ENCODE results near the gene GLYATL3.
A peak's percentile ranks its signal among the peaks of the same experiment; 100 is the strongest.

Gene GLYATL3

DNA sequence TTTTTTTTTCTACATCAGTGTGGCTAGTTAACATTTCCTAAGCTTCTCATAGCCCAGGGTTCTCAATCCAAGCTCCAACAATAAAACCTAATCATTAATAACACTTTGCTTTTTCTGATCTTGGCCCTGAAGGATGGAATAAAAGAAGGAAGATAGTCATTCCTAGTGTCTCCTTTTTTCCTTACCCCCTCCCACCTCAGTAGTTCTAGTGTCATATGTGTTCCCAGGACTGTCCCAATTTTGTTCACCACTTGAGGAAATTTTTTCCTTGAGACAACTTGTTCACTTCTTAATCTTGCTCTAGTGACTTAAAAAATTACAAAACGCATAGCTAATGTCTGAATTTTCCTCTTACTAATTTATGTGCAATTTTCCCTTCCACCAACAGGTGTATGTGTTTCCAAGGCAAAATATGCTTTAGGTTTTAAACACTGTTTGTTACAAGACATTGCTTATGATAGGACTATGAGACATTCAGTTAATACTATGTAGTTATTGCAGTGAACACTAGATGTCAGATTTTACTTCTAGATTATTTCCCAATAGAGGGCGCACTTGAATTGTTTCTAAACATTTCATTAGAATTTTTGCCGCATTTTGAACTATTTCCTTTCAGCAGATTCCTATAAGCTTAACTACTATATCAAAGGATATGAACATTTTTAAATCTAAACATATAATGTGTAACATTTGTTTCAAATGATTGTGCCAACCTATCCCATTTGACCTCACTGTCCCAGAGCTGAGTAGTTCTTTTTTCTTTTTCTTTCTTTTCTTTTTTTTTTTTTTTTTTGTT is 32.2 kb downstream of the GLYATL3 start:
- DNase-seq (ENCODE audit: low read depth) = peak; percentile 85
- Histone ChIP-seq H3K4me3 (ENCODE audit: low read length) (peak overlapping the region; percentile 76), H3K9ac (ENCODE audit: low read length) (peak overlapping the region; percentile 68), H3K27me3 (replicated peaks; ENCODE audit: control insufficient read depth, insufficient read depth, low read length) (no peaks in the 10 kb centered on the region), H3K36me3 (ENCODE audit: control insufficient read depth, insufficient read depth, low read length, severe bottlenecking) (no peaks in the 10 kb centered on the region), H3K9me3 (ENCODE audit: control insufficient read depth, low read length) (no peaks in the 10 kb centered on the region), H3K4me1 (ENCODE audit: control insufficient read depth, insufficient read depth, low read length) (no peaks in the 10 kb centered on the region)

GRCh38 chr6:49535795-49536194 is 36.1 kb downstream of the GLYATL3 start:
- Histone ChIP-seq H3K36me3 (ENCODE audit: control insufficient read depth, insufficient read depth, low read length, severe bottlenecking) (no peaks in the 10 kb centered on the region), H3K27me3 (replicated peaks; ENCODE audit: control insufficient read depth, insufficient read depth, low read length) (no peaks in the 10 kb centered on the region), H3K9ac (ENCODE audit: low read length) (no peak overlapping the region), H3K4me1 (ENCODE audit: control insufficient read depth, insufficient read depth, low read length) (no peaks in the 10 kb centered on the region), H3K9me3 (ENCODE audit: control insufficient read depth, low read length) (no peaks in the 10 kb centered on the region), H3K4me3 (ENCODE audit: low read length) (no peak overlapping the region)
- DNase-seq (ENCODE audit: low read depth) = no peak

DNA sequence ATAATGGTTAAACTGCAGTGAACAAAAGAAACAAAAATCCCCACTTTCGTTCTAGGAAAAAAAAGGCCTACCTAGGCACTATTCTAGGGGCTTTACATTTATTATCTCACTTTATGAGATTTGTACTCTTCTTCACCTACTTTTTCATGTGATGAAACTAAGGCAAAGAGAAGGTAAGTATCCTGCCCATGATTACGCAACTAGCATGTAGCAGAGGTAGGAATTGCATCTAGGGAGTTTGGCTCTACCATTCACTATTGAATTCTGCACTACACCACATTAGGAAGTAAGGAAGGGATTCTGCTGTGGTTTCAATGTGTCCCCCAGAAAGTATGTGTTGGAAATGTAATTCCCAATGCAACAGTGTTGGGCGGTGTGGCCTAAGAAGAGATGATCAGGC is 39.4 kb downstream of the GLYATL3 start:
- Histone ChIP-seq H3K27me3 (replicated peaks; ENCODE audit: control insufficient read depth, insufficient read depth, low read length) (no peaks in the 10 kb centered on the region), H3K4me1 (ENCODE audit: control insufficient read depth, insufficient read depth, low read length) (peaks cover 13% of the 10 kb centered on the region), H3K9ac (ENCODE audit: low read length) (no peak overlapping the region), H3K4me3 (ENCODE audit: low read length) (no peak overlapping the region), H3K9me3 (ENCODE audit: control insufficient read depth, low read length) (no peaks in the 10 kb centered on the region), H3K36me3 (ENCODE audit: control insufficient read depth, insufficient read depth, low read length, severe bottlenecking) (no peaks in the 10 kb centered on the region)
- DNase-seq (ENCODE audit: low read depth) = no peak

GRCh38 chr6:49540614-49541013 is 40.9 kb downstream of the GLYATL3 start:
- DNase-seq (ENCODE audit: low read depth) = no peak
- Histone ChIP-seq H3K4me3 (ENCODE audit: low read length) (no peak overlapping the region), H3K9ac (ENCODE audit: low read length) (no peak overlapping the region), H3K4me1 (ENCODE audit: control insufficient read depth, insufficient read depth, low read length) (peaks cover 13% of the 10 kb centered on the region), H3K27me3 (replicated peaks; ENCODE audit: control insufficient read depth, insufficient read depth, low read length) (no peaks in the 10 kb centered on the region), H3K36me3 (ENCODE audit: control insufficient read depth, insufficient read depth, low read length, severe bottlenecking) (no peaks in the 10 kb centered on the region), H3K9me3 (ENCODE audit: control insufficient read depth, low read length) (no peaks in the 10 kb centered on the region)

GRCh38 chr6:49541210-49541724 is 41.5 kb downstream of the GLYATL3 start:
- Histone ChIP-seq H3K27me3 (replicated peaks; ENCODE audit: control insufficient read depth, insufficient read depth, low read length) (no peaks in the 10 kb centered on the region), H3K4me1 (ENCODE audit: control insufficient read depth, insufficient read depth, low read length) (peaks cover 13% of the 10 kb centered on the region), H3K9ac (ENCODE audit: low read length) (peak overlapping the region; percentile 50), H3K9me3 (ENCODE audit: control insufficient read depth, low read length) (no peaks in the 10 kb centered on the region), H3K4me3 (ENCODE audit: low read length) (no peak overlapping the region), H3K36me3 (ENCODE audit: control insufficient read depth, insufficient read depth, low read length, severe bottlenecking) (no peaks in the 10 kb centered on the region)
- DNase-seq (ENCODE audit: low read depth) = peak; percentile 50

DNA sequence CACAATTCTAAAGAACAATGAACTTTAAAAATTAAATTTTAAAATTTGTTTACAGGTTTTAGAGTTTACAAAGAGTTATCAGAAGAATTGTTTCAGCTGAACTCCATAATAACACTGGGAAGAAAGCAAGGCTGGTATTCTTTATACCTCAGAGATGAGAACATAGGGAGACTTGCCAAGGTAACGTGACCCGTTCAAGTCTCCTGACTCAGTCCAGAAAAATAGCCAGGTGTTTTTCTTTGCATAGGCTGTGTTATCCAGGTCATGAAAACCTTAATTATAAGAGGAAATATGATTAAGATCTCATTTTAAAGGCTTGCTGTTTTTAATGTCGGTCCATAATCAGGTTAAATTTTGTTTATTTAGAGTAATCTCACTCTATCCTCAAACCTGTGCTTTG is 42.2 kb downstream of the GLYATL3 start:
- Histone ChIP-seq H3K27me3 (replicated peaks; ENCODE audit: control insufficient read depth, insufficient read depth, low read length) (no peaks in the 10 kb centered on the region), H3K36me3 (ENCODE audit: control insufficient read depth, insufficient read depth, low read length, severe bottlenecking) (no peaks in the 10 kb centered on the region), H3K4me1 (ENCODE audit: control insufficient read depth, insufficient read depth, low read length) (peaks cover 13% of the 10 kb centered on the region), H3K4me3 (ENCODE audit: low read length) (no peak overlapping the region), H3K9ac (ENCODE audit: low read length) (peak overlapping the region; percentile 50), H3K9me3 (ENCODE audit: control insufficient read depth, low read length) (no peaks in the 10 kb centered on the region)
- no peak for DNase-seq (ENCODE audit: low read depth)

DNA sequence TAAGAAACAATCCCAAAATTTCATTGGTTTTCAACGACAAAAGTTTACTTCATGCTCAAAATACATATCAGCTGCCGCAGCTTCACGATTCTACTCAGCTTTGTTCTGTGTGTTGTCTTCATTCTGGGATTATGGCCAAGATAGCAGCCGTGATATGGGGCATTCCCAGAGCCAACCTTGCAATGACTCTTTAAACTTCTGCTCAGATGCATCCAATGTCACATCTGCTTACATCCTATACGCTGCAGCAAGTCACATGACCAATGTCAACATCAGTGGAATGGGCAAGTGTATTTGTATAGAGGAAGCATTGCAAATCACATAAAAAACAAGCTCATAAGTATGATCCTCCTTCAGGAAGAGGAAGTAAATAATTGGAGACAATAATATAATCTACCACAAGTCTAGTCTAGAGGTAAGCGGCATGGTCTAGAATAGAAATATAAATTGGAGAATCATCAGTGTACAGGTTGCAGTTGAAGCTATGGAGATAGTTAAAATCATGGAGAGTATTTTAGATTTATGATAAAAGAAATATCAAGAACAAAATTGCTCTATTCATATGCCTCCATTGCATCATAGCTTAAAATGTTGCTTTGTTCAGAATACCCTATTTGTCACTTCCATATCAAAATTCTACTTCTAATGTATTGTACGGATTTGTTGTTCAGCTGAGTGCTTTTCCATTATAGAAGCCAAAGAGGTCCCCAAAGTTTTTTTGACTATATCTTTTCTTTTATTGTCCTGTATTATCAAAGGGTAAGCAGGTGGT is 43.5 kb downstream of the GLYATL3 start:
- H3K9me3 ChIP-seq (ENCODE audit: control insufficient read depth, low read length) = no peaks in the 10 kb centered on the region
- H3K9ac ChIP-seq (ENCODE audit: low read length) = no peak overlapping the region
- no peak for DNase-seq (ENCODE audit: low read depth)
- no peak overlapping the region for H3K4me3 ChIP-seq (ENCODE audit: low read length)
- H3K4me1 ChIP-seq (ENCODE audit: control insufficient read depth, insufficient read depth, low read length) = peaks cover 13% of the 10 kb centered on the region
- H3K27me3 ChIP-seq (replicated peaks; ENCODE audit: control insufficient read depth, insufficient read depth, low read length) = no peaks in the 10 kb centered on the region
- no peaks in the 10 kb centered on the region for H3K36me3 ChIP-seq (ENCODE audit: control insufficient read depth, insufficient read depth, low read length, severe bottlenecking)

DNA sequence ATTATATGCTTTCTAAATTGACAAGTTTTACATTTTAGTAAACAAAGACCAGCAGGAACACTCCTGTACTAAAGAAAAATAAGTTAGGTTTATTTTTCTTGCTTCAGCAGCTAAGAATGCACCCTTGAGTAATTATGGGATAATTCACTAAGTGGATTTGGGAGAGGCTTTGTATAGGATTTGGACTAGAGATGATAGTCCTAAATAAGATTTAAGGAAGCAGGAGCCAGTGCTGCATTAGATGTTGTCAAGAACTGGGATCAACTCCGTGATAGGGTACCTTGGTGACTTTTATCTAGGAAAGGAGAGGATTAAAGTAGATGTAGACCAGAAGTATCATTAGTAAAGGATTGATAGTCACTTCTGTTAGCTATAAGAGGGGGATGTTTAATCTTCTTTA is 46.6 kb downstream of the GLYATL3 start:
- Histone ChIP-seq H3K27me3 (replicated peaks; ENCODE audit: control insufficient read depth, insufficient read depth, low read length) (peaks cover 13% of the 10 kb centered on the region), H3K4me3 (ENCODE audit: low read length) (no peak overlapping the region), H3K9me3 (ENCODE audit: control insufficient read depth, low read length) (no peaks in the 10 kb centered on the region), H3K9ac (ENCODE audit: low read length) (no peak overlapping the region), H3K36me3 (ENCODE audit: control insufficient read depth, insufficient read depth, low read length, severe bottlenecking) (no peaks in the 10 kb centered on the region), H3K4me1 (ENCODE audit: control insufficient read depth, insufficient read depth, low read length) (peaks cover 21% of the 10 kb centered on the region)
- no peak for DNase-seq (ENCODE audit: low read depth)

- no peak for DNase-seq (ENCODE audit: low read depth)
- Histone ChIP-seq H3K36me3 (ENCODE audit: control insufficient read depth, insufficient read depth, low read length, severe bottlenecking) (no peaks in the 10 kb centered on the region), H3K27me3 (replicated peaks; ENCODE audit: control insufficient read depth, insufficient read depth, low read length) (peaks cover 28% of the 10 kb centered on the region), H3K9ac (ENCODE audit: low read length) (no peak overlapping the region), H3K9me3 (ENCODE audit: control insufficient read depth, low read length) (no peaks in the 10 kb centered on the region), H3K4me3 (ENCODE audit: low read length) (no peak overlapping the region), H3K4me1 (ENCODE audit: control insufficient read depth, insufficient read depth, low read length) (peaks cover 18% of the 10 kb centered on the region)
Observed at GRCh38 chr6:49548613-49549304, 49.0 kb downstream of the GLYATL3 start.

- H3K9me3 ChIP-seq (ENCODE audit: control insufficient read depth, low read length) = no peaks in the 10 kb centered on the region
- peaks cover 18% of the 10 kb centered on the region for H3K4me1 ChIP-seq (ENCODE audit: control insufficient read depth, insufficient read depth, low read length)
Observed at GRCh38 chr6:49549691-49550491, 50.2 kb downstream of the GLYATL3 start.

More at GRCh38 chr6:49549691-49550491, 50.2 kb downstream of the GLYATL3 start:
- Histone ChIP-seq H3K9ac (ENCODE audit: low read length) (no peak overlapping the region), H3K4me3 (ENCODE audit: low read length) (peak overlapping the region; percentile 75), H3K36me3 (ENCODE audit: control insufficient read depth, insufficient read depth, low read length, severe bottlenecking) (no peaks in the 10 kb centered on the region), H3K27me3 (replicated peaks; ENCODE audit: control insufficient read depth, insufficient read depth, low read length) (peaks cover 28% of the 10 kb centered on the region)
- peak; percentile 4 for DNase-seq (ENCODE audit: low read depth)

Data from adipocyte (in vitro differentiated cells).